GM19372 (cell line): ENCODE results near the gene MDM2.

ENCODE experiments used
- ATAC-seq: cut with Tn5 transposase; IDR thresholded peaks from one replicate; pipeline ENCODE4 v1.9.1; 2021; ENCODE audit warnings: mild to moderate bottlenecking, low read depth, moderate library complexity; ENCODE audit not compliant: unreplicated experiment

Gene MDM2

GRCh38 chr12:68896881-68897540 lies 89.0 kb downstream of the MDM2 start:
- ATAC-seq, result no peak

- no peak for ATAC-seq
These were observed 91.3 kb downstream of the MDM2 start for GRCh38 chr12:68899251-68899771.

GRCh38 chr12:68900241-68900640 lies 92.3 kb downstream of the MDM2 start:
- ATAC-seq, result no peak
